Testis (tissue), 2 donors: ENCODE data around the gene LRRC1.

Source experiments
- CTCF ChIP-seq, 3 experiments: fragments of 450-650 bp in 2 of 3; fragments of 200-600 bp in 1 of 3; sonication (generic) in 1 of 3; IDR thresholded peaks; one replicate each; pipeline ENCODE4 v1.5.1; 2016 to 2019; ENCODE audit warnings: antibody characterized with exemption in 3 of 3, mild to moderate bottlenecking in 2 of 3, moderate library complexity in 1 of 3
- POLR2A ChIP-seq: fragments of 450-650 bp; IDR thresholded peaks from one replicate; pipeline ENCODE4 v1.6.1; 2017; ENCODE audit warnings: antibody characterized with exemption, mild to moderate bottlenecking, moderate library complexity

DNA sequence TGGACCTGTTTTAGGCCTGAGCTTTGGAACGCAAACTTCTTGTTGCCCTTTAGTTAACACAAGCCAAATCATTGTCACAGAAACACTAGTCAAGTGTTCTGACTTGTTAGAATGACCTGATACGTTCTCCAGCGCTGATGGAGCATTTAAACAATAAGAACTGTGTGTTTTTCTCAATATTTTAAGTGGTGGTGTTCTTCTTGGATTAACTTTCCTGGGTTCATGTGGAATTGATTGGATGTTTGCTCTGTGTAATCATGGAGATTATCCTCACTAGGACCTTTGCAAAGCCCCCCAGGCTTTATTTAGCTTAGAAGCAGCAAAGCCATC lies 1.6 kb downstream of the LRRC1 start:
- no peak for TF ChIP-seq POLR2A
- no peak for TF ChIP-seq CTCF (IDR thresholded peaks at IDR 0.05)
